HG03342 (cell line): ENCODE data around the gene ALDH5A1.

Experiments
- ATAC-seq: cut with Tn5 transposase; IDR thresholded peaks from one replicate; pipeline ENCODE4 v1.9.1; 2021; ENCODE audit warnings: mild to moderate bottlenecking, moderate library complexity; ENCODE audit not compliant: unreplicated experiment

Gene ALDH5A1

DNA sequence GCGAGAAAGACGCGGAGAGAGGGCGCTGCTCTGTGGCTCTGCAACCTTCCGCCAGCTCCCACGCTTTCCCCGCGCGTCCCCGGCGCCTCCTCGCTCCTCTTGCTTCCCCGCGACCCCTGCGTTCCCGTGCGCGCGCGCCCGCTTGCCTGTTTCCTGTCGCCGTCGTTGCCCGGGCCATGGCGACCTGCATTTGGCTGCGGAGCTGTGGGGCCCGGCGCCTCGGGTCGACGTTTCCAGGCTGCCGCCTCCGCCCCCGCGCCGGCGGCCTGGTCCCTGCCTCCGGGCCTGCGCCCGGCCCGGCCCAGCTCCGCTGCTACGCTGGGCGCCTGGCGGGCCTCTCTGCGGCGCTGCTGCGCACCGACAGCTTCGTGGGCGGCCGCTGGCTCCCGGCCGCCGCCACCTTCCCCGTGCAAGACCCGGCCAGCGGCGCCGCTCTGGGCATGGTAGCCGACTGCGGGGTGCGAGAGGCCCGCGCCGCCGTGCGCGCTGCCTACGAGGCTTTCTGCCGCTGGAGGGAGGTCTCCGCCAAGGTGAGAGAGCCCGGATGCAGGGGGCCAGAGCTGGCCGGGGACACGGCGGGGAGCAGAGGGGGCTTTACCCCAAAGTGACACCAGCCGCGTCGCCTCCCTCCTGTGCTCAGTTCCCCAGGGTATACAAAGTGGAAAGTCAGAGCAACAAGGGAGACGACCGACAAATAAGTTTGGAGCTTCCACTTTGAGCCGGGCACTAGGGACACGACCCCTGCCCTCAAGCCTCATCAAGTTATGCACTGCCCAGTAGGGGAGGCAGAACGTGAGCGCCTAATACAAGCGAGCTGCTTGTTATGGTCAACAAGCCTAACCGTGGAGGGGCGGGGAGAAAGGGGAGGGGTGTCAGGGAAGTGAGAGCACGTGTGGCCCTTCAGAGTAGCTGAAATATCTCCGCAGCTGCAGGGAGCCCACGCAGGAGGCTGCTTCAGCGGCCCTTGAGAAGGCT is at the start of gene ALDH5A1:
Gene ALDH5A1, plus strand, starts transcription at position 149 of the 975 bp plus-strand sequence. Its CDS starts 28 bp downstream, at position 177.
- peak; percentile 66 for ATAC-seq

- no peak for ATAC-seq
These were observed 49.1 kb upstream of the ALDH5A1 start for GRCh38 chr6:24445704-24446103.

- ATAC-seq, result no peak
These were observed 48.1 kb upstream of the ALDH5A1 start for GRCh38 chr6:24446670-24447069.

DNA sequence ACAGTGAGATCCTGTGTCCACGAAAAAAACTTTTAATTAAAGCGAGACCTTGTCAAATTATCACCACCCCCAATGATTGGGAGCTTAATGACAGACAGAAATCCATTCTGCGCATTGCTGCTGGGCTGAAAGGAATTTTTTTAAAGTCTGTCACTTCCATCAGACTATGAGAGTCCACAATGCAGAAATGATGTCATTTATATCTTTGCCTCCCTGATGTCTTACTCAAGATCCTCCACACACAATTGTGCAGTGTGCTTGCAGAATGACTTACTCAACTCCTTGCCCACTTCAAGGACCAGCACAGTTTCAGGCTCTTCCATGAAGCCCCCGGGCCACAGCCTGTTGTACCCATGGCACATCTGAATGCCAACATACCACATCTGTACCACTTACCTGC is 46.4 kb upstream of the ALDH5A1 start:
- no peak for ATAC-seq

GRCh38 chr6:24448828-24449525 is 45.8 kb upstream of the ALDH5A1 start:
- no peak for ATAC-seq

DNA sequence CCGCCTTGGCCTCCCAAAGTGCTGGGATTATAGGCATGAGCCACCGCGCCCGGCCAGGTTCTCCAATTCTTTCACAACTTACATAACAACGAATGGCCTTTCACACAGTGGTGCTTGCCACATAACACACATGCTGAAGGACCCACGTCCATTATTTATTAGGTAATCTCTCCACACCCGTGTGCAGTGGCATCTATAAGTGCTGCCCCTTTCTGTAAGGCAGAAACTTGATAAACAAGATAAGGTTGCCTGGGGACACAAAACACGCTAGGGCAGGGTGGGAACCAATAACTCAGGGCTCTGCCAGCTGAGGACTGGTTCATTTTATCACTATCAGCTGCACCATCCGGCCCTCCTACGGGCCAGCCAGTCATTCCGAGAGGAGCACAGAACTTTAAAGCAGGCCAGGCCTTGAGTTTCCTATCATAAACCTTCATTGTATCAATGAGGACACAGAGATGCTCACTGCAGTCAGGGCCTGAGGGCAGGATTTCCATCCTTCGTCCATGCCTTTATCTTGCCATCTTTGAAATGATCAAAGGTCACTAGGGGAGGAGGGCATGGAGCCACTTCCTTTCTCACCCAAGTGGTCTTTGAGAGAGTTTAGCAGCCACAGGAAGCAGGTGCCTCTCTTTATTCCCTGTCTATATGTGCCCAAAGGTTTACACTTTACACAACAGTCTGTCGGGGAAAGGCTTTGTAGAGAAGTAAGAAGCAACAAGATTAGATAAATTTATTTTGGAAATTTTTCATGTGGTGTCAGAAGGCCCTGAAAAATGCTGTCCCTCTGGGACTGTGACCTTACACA is 43.0 kb upstream of the ALDH5A1 start:
- ATAC-seq, result no peak

DNA sequence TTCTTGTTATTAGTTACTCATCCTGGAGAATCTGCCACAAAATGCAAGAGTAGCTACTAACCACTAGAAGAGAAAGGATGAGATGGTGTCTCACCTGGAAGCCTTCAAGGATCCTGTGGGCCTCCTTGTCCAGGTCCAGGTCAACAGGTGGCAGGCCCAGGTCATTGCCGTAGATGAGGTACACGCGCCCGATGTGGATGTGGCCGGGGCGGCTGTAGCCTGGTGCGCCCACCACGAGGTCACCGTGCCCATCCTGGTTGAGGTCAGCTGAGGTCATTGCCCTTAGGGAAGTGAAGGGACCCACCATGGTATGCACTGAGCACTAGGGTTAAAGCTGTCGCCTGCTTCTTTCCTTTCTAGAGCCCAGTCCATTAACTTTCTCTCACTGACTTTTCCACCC is 40.8 kb upstream of the ALDH5A1 start:
- no peak for ATAC-seq

- ATAC-seq, result no peak
These were observed 40.3 kb upstream of the ALDH5A1 start for GRCh38 chr6:24454452-24454851.

- no peak for ATAC-seq
These were observed 39.7 kb upstream of the ALDH5A1 start for GRCh38 chr6:24455061-24455460.

GRCh38 chr6:24458134-24458533 is 36.6 kb upstream of the ALDH5A1 start:
- ATAC-seq, result no peak

- no peak for ATAC-seq
These were observed 35.8 kb upstream of the ALDH5A1 start for GRCh38 chr6:24458941-24459340.

DNA sequence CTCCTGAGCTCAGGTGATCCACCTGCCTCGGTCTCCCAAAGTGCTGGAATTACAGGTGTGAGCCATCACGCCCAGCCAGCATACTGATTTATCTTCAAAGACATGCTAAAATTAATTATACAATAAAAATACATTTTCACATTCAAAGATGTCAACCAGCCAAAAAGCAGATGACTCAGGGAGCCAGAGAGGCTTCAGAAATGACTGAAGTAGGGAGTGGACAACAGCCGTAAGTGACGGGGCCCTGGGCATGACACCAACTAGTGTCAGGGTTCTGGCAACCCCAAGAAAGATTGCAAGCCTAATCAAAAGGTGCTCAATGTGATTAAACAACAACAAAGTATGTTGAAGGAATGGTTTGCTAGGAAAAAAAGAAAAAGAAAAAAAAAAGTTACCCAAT is 33.8 kb upstream of the ALDH5A1 start:
- ATAC-seq, result no peak

- no peak for ATAC-seq
These were observed 30.3 kb upstream of the ALDH5A1 start for GRCh38 chr6:24464253-24465038.

DNA sequence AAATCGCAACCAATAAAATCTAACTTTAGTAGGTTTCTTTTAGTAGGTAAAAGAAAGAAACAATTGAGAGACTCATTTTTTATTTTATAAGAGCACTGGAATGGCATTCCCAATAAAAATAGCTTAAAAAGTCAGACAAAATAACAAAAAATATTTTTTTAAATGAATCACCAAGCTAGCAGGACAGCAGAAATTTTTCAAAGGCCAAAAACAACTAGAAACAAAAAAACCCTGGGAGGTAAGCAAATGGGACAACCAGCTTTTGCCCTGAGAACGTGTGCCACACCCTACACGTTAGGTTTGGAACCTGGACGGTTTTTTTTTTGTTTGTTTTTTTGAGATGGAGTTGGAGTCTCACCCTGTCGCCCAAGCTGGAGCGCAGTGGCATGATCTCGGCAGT is 25.0 kb upstream of the ALDH5A1 start:
- no peak for ATAC-seq

DNA sequence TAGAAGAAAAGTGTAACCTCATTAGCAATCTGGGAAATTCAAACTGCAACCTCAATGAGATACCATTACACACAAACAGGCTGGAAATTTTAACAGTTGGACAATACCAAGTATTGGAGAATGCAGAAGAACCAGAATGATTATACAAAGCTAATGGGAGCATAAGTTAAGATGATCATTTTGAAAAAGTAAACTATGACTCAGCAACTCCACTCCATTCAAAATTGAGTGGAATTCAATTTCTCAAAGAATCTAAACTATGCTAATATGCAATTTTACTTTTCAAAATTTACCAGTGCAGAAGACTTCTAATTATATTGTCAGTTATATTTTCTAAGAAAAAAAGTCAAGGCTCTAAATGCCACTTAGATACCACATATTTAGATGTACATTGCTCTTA is 22.6 kb upstream of the ALDH5A1 start:
- no peak for ATAC-seq

- no peak for ATAC-seq
These were observed 18.1 kb upstream of the ALDH5A1 start for GRCh38 chr6:24476631-24477030.

DNA sequence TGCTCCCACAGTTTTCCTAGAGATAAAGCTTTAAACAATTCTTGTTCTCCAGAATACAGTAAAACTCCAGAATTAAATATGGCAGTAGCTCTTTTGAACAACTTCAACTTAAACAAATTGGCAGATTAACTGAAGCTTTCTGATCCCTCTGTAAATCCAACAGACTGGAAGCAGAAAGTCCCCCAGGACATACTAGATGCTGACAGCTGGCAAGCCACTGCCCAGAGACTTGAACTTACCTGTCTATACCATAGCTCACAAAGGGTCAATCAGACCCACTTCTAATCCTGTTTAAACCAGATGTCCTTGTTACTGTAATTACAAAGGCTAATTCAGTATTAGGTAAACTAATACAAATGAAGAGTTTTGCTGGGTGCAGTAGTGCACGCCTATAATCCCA is 17.7 kb upstream of the ALDH5A1 start:
- ATAC-seq, result no peak

GRCh38 chr6:24478903-24479302 is 15.9 kb upstream of the ALDH5A1 start:
- no peak for ATAC-seq

DNA sequence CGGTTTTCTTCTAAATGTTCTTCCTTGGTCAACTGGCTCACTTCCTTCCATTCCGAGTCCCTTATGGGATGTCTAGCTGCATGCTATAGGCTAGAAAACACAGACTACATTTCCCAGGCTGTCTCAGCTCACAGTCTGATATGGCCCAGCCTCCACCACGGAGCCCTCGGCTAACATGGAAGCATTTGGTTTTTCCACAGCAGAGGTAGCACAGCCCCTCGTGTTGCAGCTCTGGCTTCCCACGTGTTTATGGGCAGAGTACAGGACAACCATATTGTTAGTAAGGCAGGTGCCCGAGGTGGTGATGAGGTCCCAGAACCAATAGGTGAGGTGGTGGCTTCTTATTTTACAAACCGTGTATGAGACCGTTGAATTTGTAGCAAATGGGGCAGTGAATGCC is 14.1 kb upstream of the ALDH5A1 start:
- no peak for ATAC-seq

DNA sequence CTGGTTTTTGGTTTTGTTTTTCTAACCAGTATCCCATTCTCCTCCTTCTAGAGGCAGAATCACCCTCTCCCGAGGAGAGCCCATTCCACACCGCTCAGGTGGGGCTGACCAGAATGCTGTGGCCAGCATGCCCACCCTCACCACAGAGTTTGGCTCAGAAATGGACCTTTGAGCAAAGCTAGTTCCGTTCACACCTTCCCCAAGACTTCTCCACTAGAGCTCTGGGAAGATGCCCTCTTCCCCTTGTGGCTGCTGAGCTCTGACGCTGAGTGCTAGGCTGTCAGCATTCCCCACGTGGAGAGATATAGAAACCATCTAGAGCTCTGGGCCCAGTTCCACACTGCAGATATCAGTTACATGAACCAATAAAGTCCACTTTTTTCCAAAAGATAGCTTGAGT is 13.3 kb upstream of the ALDH5A1 start:
- no peak for ATAC-seq
